ENCODE data around the gene BAZ2B.

DNA sequence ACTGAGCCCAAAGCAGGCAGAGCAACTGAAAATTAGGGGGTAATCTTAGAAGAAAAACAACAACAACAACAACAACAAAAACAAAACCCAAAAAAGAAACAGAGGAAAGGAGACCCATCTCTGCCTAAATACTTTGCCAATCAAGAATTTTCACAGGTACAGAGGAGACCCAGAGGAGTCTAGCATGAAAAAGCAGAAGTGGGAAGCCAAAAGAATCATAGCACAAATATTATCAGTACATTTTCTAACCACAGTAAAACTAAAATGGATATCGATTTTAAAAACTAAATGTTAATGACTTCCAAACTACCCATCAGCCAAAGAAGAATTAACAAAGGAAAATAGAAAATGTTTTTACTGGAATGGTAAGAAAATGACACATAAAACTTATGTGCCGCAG is 148.1 kb downstream of the BAZ2B start:
- TF ChIP-seq, protein P1, sequence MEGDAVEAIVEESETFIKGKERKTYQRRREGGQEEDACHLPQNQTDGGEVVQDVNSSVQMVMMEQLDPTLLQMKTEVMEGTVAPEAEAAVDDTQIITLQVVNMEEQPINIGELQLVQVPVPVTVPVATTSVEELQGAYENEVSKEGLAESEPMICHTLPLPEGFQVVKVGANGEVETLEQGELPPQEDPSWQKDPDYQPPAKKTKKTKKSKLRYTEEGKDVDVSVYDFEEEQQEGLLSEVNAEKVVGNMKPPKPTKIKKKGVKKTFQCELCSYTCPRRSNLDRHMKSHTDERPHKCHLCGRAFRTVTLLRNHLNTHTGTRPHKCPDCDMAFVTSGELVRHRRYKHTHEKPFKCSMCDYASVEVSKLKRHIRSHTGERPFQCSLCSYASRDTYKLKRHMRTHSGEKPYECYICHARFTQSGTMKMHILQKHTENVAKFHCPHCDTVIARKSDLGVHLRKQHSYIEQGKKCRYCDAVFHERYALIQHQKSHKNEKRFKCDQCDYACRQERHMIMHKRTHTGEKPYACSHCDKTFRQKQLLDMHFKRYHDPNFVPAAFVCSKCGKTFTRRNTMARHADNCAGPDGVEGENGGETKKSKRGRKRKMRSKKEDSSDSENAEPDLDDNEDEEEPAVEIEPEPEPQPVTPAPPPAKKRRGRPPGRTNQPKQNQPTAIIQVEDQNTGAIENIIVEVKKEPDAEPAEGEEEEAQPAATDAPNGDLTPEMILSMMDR (IDR thresholded peaks at IDR 0.05): no peak
- TF ChIP-seq EZH2 (IDR thresholded peaks at IDR 0.05) (no peak), EZH2phosphoT487 (IDR thresholded peaks at IDR 0.05) (no peak)
